GM19240 (cell line): ENCODE measurements around the gene BRINP3.
"Not testable (repeated sequence)": the region's sequence is repeated elsewhere in the genome, so short reads cannot be mapped to it uniquely, and the experiment has no call there.

Experiments used
- DNase-seq: peaks from one replicate; pipeline ENCODE4 v3.0.0; 2011; ENCODE audit warnings: low spot score; ENCODE audit not compliant: insufficient read length

The BRINP3 gene

DNA sequence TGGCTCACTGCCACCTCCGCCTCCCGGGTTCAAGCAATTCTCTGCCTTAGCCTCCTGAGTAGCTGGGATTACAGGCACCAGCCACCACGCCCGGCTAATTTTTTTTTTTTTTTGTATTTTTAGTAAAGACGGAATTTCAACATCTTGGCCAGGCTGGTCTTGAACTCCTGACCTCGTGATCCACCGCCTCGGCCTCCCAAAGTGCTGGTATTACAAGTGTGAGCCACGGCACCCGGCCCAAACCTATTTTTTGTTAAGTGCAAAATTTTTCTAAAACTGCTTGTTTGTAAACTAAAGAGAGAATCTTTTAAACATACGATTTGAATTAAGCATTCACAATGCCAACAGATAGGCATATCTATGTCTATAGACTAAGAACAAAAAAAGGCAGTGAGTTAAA, 357.1 kb downstream of the BRINP3 start:
- not testable (repeated sequence) for DNase-seq

GRCh38 chr1:190119683-190120082, 358.0 kb downstream of the BRINP3 start:
- no peak for DNase-seq

- DNase-seq = no peak
Measured at GRCh38 chr1:190116921-190117320, 360.7 kb downstream of the BRINP3 start.

GRCh38 chr1:190104961-190105360, 372.7 kb downstream of the BRINP3 start:
- DNase-seq = no peak

- no peak for DNase-seq
Measured at GRCh38 chr1:190102757-190103326, 374.8 kb downstream of the BRINP3 start.

GRCh38 chr1:190101756-190102155, 375.9 kb downstream of the BRINP3 start:
- no peak for DNase-seq

- no peak for DNase-seq
Measured at GRCh38 chr1:190098756-190099155, 378.9 kb downstream of the BRINP3 start.

DNA sequence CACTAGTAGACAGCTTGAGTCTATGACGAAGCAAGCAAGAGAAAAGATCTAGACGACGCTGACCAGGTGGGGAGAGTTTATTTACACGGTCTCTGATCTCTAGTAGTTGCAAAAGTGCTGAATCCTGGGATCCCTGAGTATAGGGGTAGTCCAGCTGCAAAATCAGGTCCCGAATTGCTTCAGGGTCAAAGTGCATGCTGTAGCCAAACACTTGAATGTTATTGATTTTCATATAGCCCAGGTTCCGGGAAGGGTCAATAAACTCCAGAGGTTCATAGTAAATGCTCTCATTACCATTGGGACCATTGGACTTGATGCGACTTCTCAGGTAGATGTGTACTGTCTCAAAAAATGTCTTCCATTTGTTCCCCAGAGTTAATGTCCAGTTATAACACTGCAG, 379.6 kb downstream of the BRINP3 start:
- DNase-seq = no peak

GRCh38 chr1:190095596-190095995, 382.1 kb downstream of the BRINP3 start:
- DNase-seq = no peak

- no peak for DNase-seq
Measured at GRCh38 chr1:190084552-190084951, 393.1 kb downstream of the BRINP3 start.

- DNase-seq = no peak
Measured at GRCh38 chr1:190068304-190068703, 409.4 kb downstream of the BRINP3 start.

- no peak for DNase-seq
Measured at GRCh38 chr1:190067592-190067991, 410.1 kb downstream of the BRINP3 start.

DNA sequence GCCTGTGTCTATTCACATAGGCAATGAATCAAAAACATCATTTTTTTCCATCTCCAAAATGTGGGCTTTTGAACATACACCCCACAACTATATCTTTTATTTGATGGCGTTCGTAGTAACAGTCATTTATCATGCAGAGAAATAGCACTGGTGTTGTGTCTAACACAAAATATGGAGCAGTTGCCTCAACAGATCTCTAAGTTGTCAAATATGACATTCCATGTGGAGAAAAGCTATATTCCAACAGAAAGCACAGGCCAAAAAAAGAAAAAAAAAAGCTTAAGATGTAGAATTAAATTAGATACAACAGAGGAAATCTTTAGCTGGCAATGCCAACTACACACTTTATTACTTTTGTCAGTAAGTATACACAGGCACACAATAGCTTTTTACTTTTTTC, 411.7 kb downstream of the BRINP3 start:
- DNase-seq = no peak

DNA sequence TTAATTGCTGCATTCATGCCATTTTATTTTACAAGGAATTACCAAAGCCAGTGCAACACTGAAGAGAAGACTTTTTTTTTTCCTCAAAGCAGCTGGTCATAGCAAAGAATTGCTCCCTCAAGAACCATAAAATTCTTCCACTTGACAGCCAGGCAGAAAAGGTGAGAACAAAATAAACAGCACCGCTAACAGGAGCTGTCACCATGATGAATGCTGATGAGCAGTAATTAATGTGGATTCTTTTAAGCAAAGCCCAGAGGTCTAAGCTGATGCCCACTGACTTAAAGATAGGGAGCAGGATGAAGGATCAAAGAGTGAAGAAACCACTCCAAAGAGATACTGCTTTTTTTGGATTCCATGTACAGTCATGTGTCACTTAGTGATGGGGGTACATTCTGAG, 428.4 kb downstream of the BRINP3 start:
- DNase-seq = no peak
